GM12891 (cell line): Measurements from ENCODE around the gene ARF6.

Experiments
- POLR2A ChIP-seq: IDR thresholded peaks from 2 replicates; pipeline ENCODE4 v1.6.1; 2011; ENCODE audit warnings: low read depth, low read length, control low read depth
- POLR2AphosphoS5 ChIP-seq: IDR thresholded peaks from 2 replicates; pipeline ENCODE4 v1.6.1; 2011; ENCODE audit warnings: low read depth, low read length, control low read depth
- POU2F2 ChIP-seq: IDR thresholded peaks from 2 replicates; pipeline ENCODE4 v1.6.1; 2011; ENCODE audit warnings: low read depth, mild to moderate bottlenecking, control low read depth, low read length, moderate library complexity

GRCh38 chr14:49892301-49892635 is 614 bp upstream of the ARF6 start:
- TF ChIP-seq POU2F2 = no peak
- no peak for TF ChIP-seq POLR2A
- no peak for TF ChIP-seq POLR2AphosphoS5
